Endothelial cell of umbilical vein (primary cell): ENCODE data around the gene PAX2. TPM values are rescaled to one million over a fixed set of nuclear protein-coding genes. Genes with fewer than 3 reads are reported as not detected.

Experiments used
- BruUV-seq: library from RNA; stranded (reverse); fragments of 400-500 nt; replicated peaks from 2 replicates; lab custom pipeline; 2021; lab: Mats Ljungman, UMichigan
- CTCF ChIA-PET: fragments of 300-600, 350-600 bp; sonication (Branson Sonifier 250); formaldehyde crosslinking; loops from one replicate; lab custom pipeline; 2021; ENCODE audit warnings: antibody characterized with exemption, inconsistent platforms; lab: Charles Lee
- POLR2A ChIA-PET: fragments of 300-600, 350-600 bp; sonication (Branson Sonifier 250); formaldehyde crosslinking; loops from one replicate; lab custom pipeline; 2021; ENCODE audit warnings: antibody characterized with exemption, inconsistent platforms; lab: Charles Lee
- DNase-seq: peaks from one replicate; pipeline ENCODE4 v3.0.0-alpha.2; 2011; ENCODE audit warnings: low read depth, low spot score
- FAIRE-seq: peaks from 2 replicates; lab custom pipeline; 2011; peaks lifted over from hg19 to GRCh38; lab: Jason Lieb, UNC
- H2AFZ ChIP-seq: 2 replicates; pipeline ENCODE4 v1.6.0; 2012; ENCODE audit warnings: low read depth, low read length, control low read depth, inconsistent platforms
- H3K27ac ChIP-seq: 2 replicates; pipeline ENCODE4 v1.5.1; 2011; ENCODE audit warnings: low read depth, mild to moderate bottlenecking, control low read depth, low read length, moderate library complexity; ENCODE audit not compliant: insufficient read depth
- H3K27me3 ChIP-seq, 2 experiments: 2 replicates each; pipeline versions ENCODE4 v1.6.0 to v1.6.1; 2011; ENCODE audit warnings: low read length in 2 of 2, mixed read lengths in 1 of 2; ENCODE audit not compliant: control insufficient read depth in 2 of 2, insufficient read depth in 2 of 2
- H3K36me3 ChIP-seq, 2 experiments: 2 replicates in 1 of 2; 3 replicates in 1 of 2; pipeline ENCODE4 v1.5.1; 2011; ENCODE audit warnings: low read length in 2 of 2, mild to moderate bottlenecking in 1 of 2, moderate library complexity in 1 of 2; ENCODE audit not compliant: control insufficient read depth in 2 of 2, insufficient read depth in 2 of 2; ENCODE audit errors: extremely low read depth in 1 of 2
- H3K4me1 ChIP-seq: 3 replicates; pipeline ENCODE4 v1.5.1; 2011; ENCODE audit warnings: mild to moderate bottlenecking, low read length; ENCODE audit not compliant: control insufficient read depth, insufficient read depth; ENCODE audit errors: extremely low read depth
- H3K4me2 ChIP-seq: 2 replicates; pipeline ENCODE4 v1.6.1; 2011; ENCODE audit warnings: low read length, control low read depth, mixed read lengths; ENCODE audit not compliant: insufficient read depth
- H3K4me3 ChIP-seq, 3 experiments: fragments of 200-600 bp in 1 of 3; sonication (generic), shearing (Covaris generic) in 1 of 3; replicated peaks in 1 of 3; 2 replicates each; pipeline ENCODE4 v1.5.1; 2011 to 2016; ENCODE audit warnings: control low read depth in 3 of 3, low read length in 3 of 3, mild to moderate bottlenecking in 2 of 3, inconsistent platforms in 1 of 3, low read depth in 1 of 3, moderate library complexity in 1 of 3; ENCODE audit not compliant: insufficient read depth in 1 of 3
- H3K79me2 ChIP-seq: 2 replicates; pipeline ENCODE4 v1.6.0; 2012; ENCODE audit warnings: low read length, inconsistent platforms; ENCODE audit not compliant: control insufficient read depth, insufficient read depth
- H3K9ac ChIP-seq: replicated peaks from 2 replicates; pipeline ENCODE3; 2011; ENCODE audit warnings: low read length, control low read depth; ENCODE audit not compliant: insufficient read depth; ENCODE audit errors: extremely low read depth
- H3K9me1 ChIP-seq: replicated peaks from 3 replicates; pipeline ENCODE4 v1.6.0; 2011; ENCODE audit warnings: mild to moderate bottlenecking, low read length; ENCODE audit not compliant: control insufficient read depth, insufficient read depth; ENCODE audit errors: extremely low read depth
- H3K9me3 ChIP-seq: replicated peaks from 2 replicates; pipeline ENCODE4 v1.5.1; 2012; ENCODE audit warnings: low read length, inconsistent platforms; ENCODE audit not compliant: control insufficient read depth, insufficient read depth
- H4K20me1 ChIP-seq: replicated peaks from 2 replicates; pipeline ENCODE3; 2011; ENCODE audit warnings: mild to moderate bottlenecking, low read length; ENCODE audit not compliant: control insufficient read depth, insufficient read depth; ENCODE audit errors: extremely low read depth
- EZH2 ChIP-seq: IDR thresholded peaks from 2 replicates; pipeline ENCODE4 v1.6.1; 2012; ENCODE audit warnings: borderline replicate concordance, low read depth, mild to moderate bottlenecking, moderate library complexity, low read length, inconsistent platforms; ENCODE audit not compliant: severe bottlenecking
- FOS ChIP-seq: IDR thresholded peaks from 2 replicates; pipeline ENCODE4 v1.6.1; 2011; ENCODE audit warnings: mild to moderate bottlenecking, low read length, moderate library complexity, borderline replicate concordance; ENCODE audit not compliant: insufficient read depth
- GATA2 ChIP-seq: IDR thresholded peaks from 2 replicates; pipeline ENCODE4 v1.7.0; 2011; ENCODE audit warnings: low read depth, mild to moderate bottlenecking, moderate library complexity, mixed read lengths, low read length; ENCODE audit not compliant: insufficient read length, insufficient read depth
- JUN ChIP-seq: IDR thresholded peaks from 2 replicates; pipeline ENCODE4 v1.6.1; 2011; ENCODE audit warnings: borderline replicate concordance, low read depth; ENCODE audit not compliant: insufficient read length, insufficient read depth
- MYC ChIP-seq: IDR thresholded peaks from one replicate; pipeline ENCODE4 v1.6.1; 2011; ENCODE audit warnings: mild to moderate bottlenecking, low read depth, low read length
- POLR2A ChIP-seq: IDR thresholded peaks from 2 replicates; pipeline ENCODE4 v1.6.1; 2012; ENCODE audit warnings: low read depth, mild to moderate bottlenecking, control low read depth, low read length
- POLR2AphosphoS5 ChIP-seq: IDR thresholded peaks from 2 replicates; pipeline ENCODE4 v1.6.1; 2012; ENCODE audit warnings: low read depth, mild to moderate bottlenecking, control low read depth, low read length, moderate library complexity; ENCODE audit not compliant: insufficient read depth
- dilution Hi-C: fragments of 300-500 bp; cut with MboI; formaldehyde crosslinking; loops from one replicate; pipeline ENCODE4 v1.15.0; 2019; ENCODE audit warnings: low sequenced_read_pairs; ENCODE audit not compliant: extremely low pct_ligation_motif_present
- intact Hi-C: fragments of 100-400 bp; cut with micrococcal nuclease; formaldehyde crosslinking; loops from one replicate; pipeline ENCODE4 v1.10.0; 2022
- polyA plus RNA-seq, 4 experiments: library from polyadenylated mRNA; depleted of rRNA in 3 of 4; stranded (reverse) in 3 of 4; unstranded in 1 of 4; fragments of >200 nt; gene quantifications; 2 replicates each; pipeline versions ENCODE4 v1.2.1 to v1.2.3, GENCODE V29; 2011 to 2012; ENCODE audit warnings: missing spikeins in 1 of 4
- total RNA-seq: library from RNA; stranded (reverse); gene quantifications from 2 replicates; pipeline ENCODE4 v1.2.3, GENCODE V29; 2021
- TF ChIP-seq, protein P1 (sequence below): IDR thresholded peaks from 2 replicates; pipeline ENCODE4 v1.6.1; 2011; ENCODE audit not compliant: insufficient read depth, insufficient read length
- TF ChIP-seq, protein P2 (sequence below), 2 donors: IDR thresholded peaks; 1 replicate in 1 of 2; 2 replicates in 1 of 2; pipeline ENCODE4 v1.5.1; 2011; ENCODE audit warnings: low read length in 2 of 2, mild to moderate bottlenecking in 2 of 2, moderate library complexity in 2 of 2, control low read depth in 1 of 2, inconsistent platforms in 1 of 2, low read depth in 1 of 2; ENCODE audit not compliant: insufficient read depth in 1 of 2; ENCODE audit errors: extremely low read depth in 1 of 2

The PAX2 gene
- total and polyA plus RNA-seq, 2 donors (not counting 3 experiments of a cell fraction or from before 2014, with no cell fraction given), result not detected

GRCh38 chr10:100780324-100780723 is 34.9 kb downstream of the PAX2 start:
- intact Hi-C loops, result no loop called here
- BruUV-seq, result no TSS peak
- DNase-seq, result no peak
- Histone ChIP-seq H3K36me3 (no peaks in the 10 kb centered on the region), H3K4me3 (no peak overlapping the region), H3K27me3 (peaks cover 8% of the 10 kb centered on the region in 2 experiments), H3K9me1 (no peaks in the 10 kb centered on the region), H3K27ac (no peak overlapping the region), H3K9ac (no peak overlapping the region), H4K20me1 (no peaks in the 10 kb centered on the region), H2AFZ (no peak overlapping the region), H3K4me2 (no peak overlapping the region), H3K4me1 (no peaks in the 10 kb centered on the region), H3K9me3 (no peaks in the 10 kb centered on the region), H3K79me2 (no peaks in the 10 kb centered on the region)
- dilution Hi-C loops, result no loop called here
- no peak for FAIRE-seq
- TF ChIP-seq POLR2AphosphoS5, result no peak
- TF ChIP-seq, protein P1, sequence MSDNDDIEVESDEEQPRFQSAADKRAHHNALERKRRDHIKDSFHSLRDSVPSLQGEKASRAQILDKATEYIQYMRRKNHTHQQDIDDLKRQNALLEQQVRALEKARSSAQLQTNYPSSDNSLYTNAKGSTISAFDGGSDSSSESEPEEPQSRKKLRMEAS, result no peak
- CTCF ChIA-PET, result no interaction called here
- POLR2A ChIA-PET, result no interaction called here

GRCh38 chr10:100781145-100781665 is 35.8 kb downstream of the PAX2 start:
- Histone ChIP-seq H3K4me2 (no peak overlapping the region), H3K4me1 (no peaks in the 10 kb centered on the region), H3K27me3 (peaks cover 5 to 10% of the 10 kb centered on the region in 2 experiments), H3K9me3 (no peaks in the 10 kb centered on the region), H3K36me3 (no peaks in the 10 kb centered on the region), H3K79me2 (no peaks in the 10 kb centered on the region), H4K20me1 (no peaks in the 10 kb centered on the region), H3K27ac (no peak overlapping the region), H3K9me1 (no peaks in the 10 kb centered on the region), H3K9ac (no peak overlapping the region), H3K4me3 (no peak overlapping the region), H2AFZ (no peak overlapping the region)
- TF ChIP-seq, protein P2, sequence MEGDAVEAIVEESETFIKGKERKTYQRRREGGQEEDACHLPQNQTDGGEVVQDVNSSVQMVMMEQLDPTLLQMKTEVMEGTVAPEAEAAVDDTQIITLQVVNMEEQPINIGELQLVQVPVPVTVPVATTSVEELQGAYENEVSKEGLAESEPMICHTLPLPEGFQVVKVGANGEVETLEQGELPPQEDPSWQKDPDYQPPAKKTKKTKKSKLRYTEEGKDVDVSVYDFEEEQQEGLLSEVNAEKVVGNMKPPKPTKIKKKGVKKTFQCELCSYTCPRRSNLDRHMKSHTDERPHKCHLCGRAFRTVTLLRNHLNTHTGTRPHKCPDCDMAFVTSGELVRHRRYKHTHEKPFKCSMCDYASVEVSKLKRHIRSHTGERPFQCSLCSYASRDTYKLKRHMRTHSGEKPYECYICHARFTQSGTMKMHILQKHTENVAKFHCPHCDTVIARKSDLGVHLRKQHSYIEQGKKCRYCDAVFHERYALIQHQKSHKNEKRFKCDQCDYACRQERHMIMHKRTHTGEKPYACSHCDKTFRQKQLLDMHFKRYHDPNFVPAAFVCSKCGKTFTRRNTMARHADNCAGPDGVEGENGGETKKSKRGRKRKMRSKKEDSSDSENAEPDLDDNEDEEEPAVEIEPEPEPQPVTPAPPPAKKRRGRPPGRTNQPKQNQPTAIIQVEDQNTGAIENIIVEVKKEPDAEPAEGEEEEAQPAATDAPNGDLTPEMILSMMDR (IDR thresholded peaks at IDR 0.05; ENCODE audit: extremely low read depth in 1 of 2, insufficient read depth in 1 of 2, low read depth in 1 of 2, low read length in 2 of 2), result no peak
- TF ChIP-seq EZH2 (no peak), JUN (no peak), POLR2A (no peak), POLR2AphosphoS5 (no peak), GATA2 (no peak), FOS (no peak), MYC (no peak)
- TF ChIP-seq, protein P1, result no peak
- CTCF ChIA-PET, result no interaction called here
- dilution Hi-C loops, result no loop called here
- intact Hi-C loops, result no loop called here
- POLR2A ChIA-PET, result no interaction called here
- DNase-seq, result no peak
- no peak for FAIRE-seq
- no TSS peak for BruUV-seq
